Large intestine (tissue), 3 donors: ENCODE results near the gene MYPN. TPM values are rescaled to one million over a fixed set of nuclear protein-coding genes. Genes with fewer than 3 reads are reported as not detected.

ENCODE experiments used
- DNase-seq, 2 donors: peaks; one replicate each; pipeline versions ENCODE4 v3.0.0 to v3.0.0-alpha.2; 2013
- H3K27ac ChIP-seq: one replicate; pipeline ENCODE4 v1.5.1; 2013; ENCODE audit warnings: low read length
- H3K27me3 ChIP-seq: 2 replicates; pipeline ENCODE4 v1.6.1; 2013; ENCODE audit warnings: low read length; ENCODE audit not compliant: control insufficient read depth, insufficient read depth
- H3K36me3 ChIP-seq: 2 replicates; pipeline ENCODE4 v1.6.1; 2013; ENCODE audit warnings: low read length; ENCODE audit not compliant: control insufficient read depth, insufficient read depth
- H3K4me1 ChIP-seq: one replicate; pipeline ENCODE4 v1.6.1; 2013; ENCODE audit warnings: low read length; ENCODE audit not compliant: control insufficient read depth, insufficient read depth
- H3K4me3 ChIP-seq: one replicate; pipeline ENCODE4 v1.5.1; 2013; ENCODE audit warnings: low read length
- H3K9me3 ChIP-seq: one replicate; pipeline ENCODE4 v1.6.1; 2013; ENCODE audit warnings: mild to moderate bottlenecking, low read depth, low read length, moderate library complexity; ENCODE audit not compliant: control insufficient read depth
- WGBS: methylation state at CpG from one replicate; pipeline ENCODE4 v1.1.5; 2013; ENCODE audit warnings: low lambda C conversion rate; ENCODE audit not compliant: insufficient coverage; 5-methylcytosine and 5-hydroxymethylcytosine counted together
- polyA plus RNA-seq: library from polyadenylated mRNA; unstranded; fragments of 120-200 nt; gene quantifications from one replicate; pipeline ENCODE4 v1.2.1, GENCODE V29; 2013

MYPN gene
- polyA plus RNA-seq, 1 donor: 0.16 TPM

GRCh38 chr10:68133523-68133922 is 24.2 kb downstream of the MYPN start:
- Histone ChIP-seq H3K4me1 (no peaks in the 10 kb centered on the region), H3K9me3 (no peaks in the 10 kb centered on the region), H3K4me3 (no peak overlapping the region), H3K27ac (no peak overlapping the region), H3K36me3 (no peaks in the 10 kb centered on the region), H3K27me3 (no peaks in the 10 kb centered on the region)
- DNase-seq: no peak
- no CpG with 5 or more reads among the region's 2 CpGs for WGBS

- H3K4me1 ChIP-seq: no peaks in the 10 kb centered on the region
- no peaks in the 10 kb centered on the region for H3K27me3 ChIP-seq
- no peak overlapping the region for H3K27ac ChIP-seq
- 100% methylated on average over 1 of the region's 1 CpG for WGBS
- no peaks in the 10 kb centered on the region for H3K36me3 ChIP-seq
- no peak overlapping the region for H3K4me3 ChIP-seq
- DNase-seq: no peak
- no peaks in the 10 kb centered on the region for H3K9me3 ChIP-seq
Measured at GRCh38 chr10:68135362-68135761, 26.1 kb downstream of the MYPN start.

GRCh38 chr10:68135922-68136792 is 26.9 kb downstream of the MYPN start:
- WGBS: 0% methylated on average over 1 of the region's 8 CpGs
- no peaks in the 10 kb centered on the region for H3K36me3 ChIP-seq
- no peaks in the 10 kb centered on the region for H3K4me1 ChIP-seq
- no peaks in the 10 kb centered on the region for H3K27me3 ChIP-seq
- no peak overlapping the region for H3K4me3 ChIP-seq
- DNase-seq: peak in 1 of 2 donors; percentile 17
- no peaks in the 10 kb centered on the region for H3K9me3 ChIP-seq
- no peak overlapping the region for H3K27ac ChIP-seq

GRCh38 chr10:68137171-68137570 is 27.9 kb downstream of the MYPN start:
- no peak overlapping the region for H3K27ac ChIP-seq
- no peak for DNase-seq
- H3K9me3 ChIP-seq: no peaks in the 10 kb centered on the region
- H3K4me3 ChIP-seq: no peak overlapping the region
- no peaks in the 10 kb centered on the region for H3K36me3 ChIP-seq
- H3K27me3 ChIP-seq: no peaks in the 10 kb centered on the region
- no peaks in the 10 kb centered on the region for H3K4me1 ChIP-seq
- whole genome bisulfite sequencing: no CpG with 5 or more reads among the region's 3 CpGs

- Histone ChIP-seq H3K9me3 (no peaks in the 10 kb centered on the region), H3K4me1 (no peaks in the 10 kb centered on the region), H3K27me3 (no peaks in the 10 kb centered on the region), H3K4me3 (no peak overlapping the region), H3K36me3 (no peaks in the 10 kb centered on the region), H3K27ac (no peak overlapping the region)
- no peak for DNase-seq
Measured at GRCh38 chr10:68138526-68138925, 29.2 kb downstream of the MYPN start.

DNA sequence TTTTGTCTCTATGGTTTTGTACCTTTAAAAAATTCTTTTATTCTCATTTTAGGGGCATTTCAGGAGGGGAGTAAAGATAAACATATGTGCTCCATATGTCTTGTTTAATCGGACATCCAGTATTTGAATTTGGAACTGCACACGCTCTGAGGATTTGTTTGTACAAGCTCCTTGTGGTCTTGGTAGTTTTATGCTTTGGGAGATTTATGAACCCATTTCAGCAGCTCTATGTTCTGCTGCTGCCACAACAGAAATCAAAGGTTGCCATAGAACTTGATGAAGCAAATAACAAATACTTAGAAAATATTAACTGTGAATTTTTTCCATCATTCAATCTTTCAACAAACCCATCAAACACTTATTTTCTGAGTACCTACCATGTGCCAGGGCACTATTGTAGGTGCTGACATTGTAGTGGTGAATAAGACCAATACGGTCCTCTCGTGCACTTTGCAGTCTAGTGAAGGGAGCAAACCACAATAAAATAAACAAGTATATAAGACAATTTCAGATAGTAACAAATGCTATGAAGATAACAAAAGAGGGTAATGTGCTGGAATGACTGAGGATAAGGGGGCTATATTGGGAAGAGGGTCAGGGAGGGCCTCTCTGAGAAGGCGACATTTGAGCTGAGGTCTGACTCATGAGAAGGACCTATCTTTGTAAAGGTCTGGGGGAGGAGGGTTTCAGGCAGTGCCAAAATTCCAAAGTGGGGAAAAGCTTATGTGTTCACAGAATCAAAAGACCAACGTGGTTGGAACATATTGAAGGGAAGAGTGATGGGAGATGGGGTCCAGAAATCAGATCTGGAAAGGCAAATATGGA is 30.4 kb downstream of the MYPN start:
- no peaks in the 10 kb centered on the region for H3K27me3 ChIP-seq
- H3K9me3 ChIP-seq: no peaks in the 10 kb centered on the region
- H3K4me3 ChIP-seq: no peak overlapping the region
- no peaks in the 10 kb centered on the region for H3K4me1 ChIP-seq
- no peaks in the 10 kb centered on the region for H3K36me3 ChIP-seq
- DNase-seq: no peak
- WGBS: 93% methylated on average over 3 of the region's 6 CpGs
- H3K27ac ChIP-seq: no peak overlapping the region

DNA sequence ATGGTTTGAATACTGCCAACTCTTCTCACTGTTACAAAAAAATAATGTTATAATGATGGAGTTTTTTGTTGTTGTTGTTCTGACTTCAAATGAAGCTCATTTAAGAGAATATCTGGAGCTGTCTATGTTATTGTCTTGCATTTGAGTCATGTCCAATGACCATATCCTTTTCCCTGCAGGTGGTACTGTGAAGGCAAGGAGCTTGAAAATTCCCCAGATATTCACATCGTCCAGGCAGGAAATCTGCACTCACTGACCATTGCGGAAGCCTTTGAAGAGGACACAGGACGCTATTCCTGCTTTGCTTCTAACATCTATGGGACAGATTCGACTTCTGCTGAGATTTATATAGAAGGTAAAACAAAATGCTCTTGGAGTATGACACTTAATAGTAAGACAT is 33.5 kb downstream of the MYPN start:
- Histone ChIP-seq H3K4me1 (no peaks in the 10 kb centered on the region), H3K27me3 (no peaks in the 10 kb centered on the region), H3K9me3 (no peaks in the 10 kb centered on the region), H3K36me3 (no peaks in the 10 kb centered on the region), H3K4me3 (no peak overlapping the region), H3K27ac (no peak overlapping the region)
- no peak for DNase-seq
- WGBS: no CpG with 5 or more reads among the region's 4 CpGs

- H3K36me3 ChIP-seq: no peaks in the 10 kb centered on the region
- no peaks in the 10 kb centered on the region for H3K9me3 ChIP-seq
- no peak overlapping the region for H3K4me3 ChIP-seq
- H3K27ac ChIP-seq: no peak overlapping the region
- WGBS: 60% methylated on average over 1 of the region's 6 CpGs
- H3K27me3 ChIP-seq: no peaks in the 10 kb centered on the region
- DNase-seq: no peak
- no peaks in the 10 kb centered on the region for H3K4me1 ChIP-seq
Measured at GRCh38 chr10:68144709-68145108, 35.4 kb downstream of the MYPN start.

DNA sequence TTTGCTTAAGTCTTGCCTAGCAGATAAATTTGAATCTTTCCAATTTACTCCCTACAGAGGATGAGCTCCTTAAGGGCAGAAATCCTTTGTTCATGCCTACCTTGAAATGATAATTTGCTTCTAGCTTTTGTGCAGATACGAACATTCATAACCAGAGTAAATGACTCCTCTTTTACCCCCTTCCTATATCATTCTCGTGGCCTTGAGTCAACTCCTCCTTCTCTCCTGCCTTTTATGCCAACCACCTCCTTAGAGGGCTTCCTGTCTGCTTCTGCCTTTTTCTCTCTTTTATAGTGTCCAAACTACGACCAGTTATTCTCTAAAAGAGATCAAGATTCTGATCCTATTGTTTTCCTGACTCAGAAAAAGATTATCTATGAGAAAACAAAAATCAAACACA is 36.4 kb downstream of the MYPN start:
- no peaks in the 10 kb centered on the region for H3K4me1 ChIP-seq
- H3K9me3 ChIP-seq: no peaks in the 10 kb centered on the region
- no peak for DNase-seq
- no peaks in the 10 kb centered on the region for H3K36me3 ChIP-seq
- 81% methylated on average over 2 of the region's 3 CpGs for WGBS
- no peak overlapping the region for H3K27ac ChIP-seq
- no peak overlapping the region for H3K4me3 ChIP-seq
- H3K27me3 ChIP-seq: no peaks in the 10 kb centered on the region

DNA sequence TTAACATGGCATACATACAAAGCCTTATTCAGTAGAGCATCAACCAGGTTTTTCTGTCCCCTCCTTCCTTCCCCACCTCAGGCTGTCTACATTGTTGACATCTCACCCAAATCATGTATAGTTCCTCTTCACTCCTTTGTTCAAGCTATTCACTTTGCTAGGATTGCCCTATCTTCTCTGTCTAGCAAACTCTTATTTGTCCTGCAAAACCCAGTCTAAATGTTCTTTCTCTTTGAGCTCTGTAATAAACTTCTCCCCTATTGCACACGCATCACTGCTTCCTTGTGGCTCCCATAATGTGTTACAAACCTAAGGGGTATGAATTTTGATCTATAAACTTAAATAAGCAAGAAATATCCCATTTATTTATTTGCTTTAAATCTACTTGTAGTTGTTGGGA is 36.8 kb downstream of the MYPN start:
- no peaks in the 10 kb centered on the region for H3K27me3 ChIP-seq
- no peaks in the 10 kb centered on the region for H3K36me3 ChIP-seq
- WGBS: 88% methylated on average over 1 of the region's 1 CpG
- H3K4me3 ChIP-seq: no peak overlapping the region
- H3K4me1 ChIP-seq: no peaks in the 10 kb centered on the region
- H3K27ac ChIP-seq: no peak overlapping the region
- DNase-seq: no peak
- no peaks in the 10 kb centered on the region for H3K9me3 ChIP-seq
